GM19238 (cell line): ENCODE data around the gene MEGF11.
"Not testable (repeated sequence)": the region's sequence is repeated elsewhere in the genome, so short reads cannot be mapped to it uniquely, and the experiment has no call there.

Experiments used
- DNase-seq: peaks from one replicate; pipeline ENCODE4 v3.0.0; 2011; ENCODE audit warnings: low spot score; ENCODE audit not compliant: insufficient read length

The MEGF11 gene

DNA sequence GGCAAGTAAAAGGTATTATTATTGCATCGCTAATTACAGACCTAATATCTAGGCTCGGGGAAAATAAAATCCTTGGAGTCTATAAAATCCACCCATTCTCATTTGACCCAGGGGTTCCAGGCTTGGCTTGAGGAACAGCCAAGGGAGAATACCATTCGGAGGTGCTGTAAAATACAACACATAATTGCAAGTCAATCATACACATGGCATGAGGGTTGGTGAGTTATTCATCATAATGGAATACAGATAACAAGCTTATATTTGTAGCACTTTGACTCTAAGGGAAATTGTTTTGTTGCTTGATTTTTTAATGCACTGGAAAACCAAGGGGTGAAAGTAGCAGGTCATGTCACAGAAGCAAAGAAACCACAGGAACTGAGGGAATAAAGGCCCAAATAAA, 23.0 kb upstream of the MEGF11 start:
- no peak for DNase-seq

DNA sequence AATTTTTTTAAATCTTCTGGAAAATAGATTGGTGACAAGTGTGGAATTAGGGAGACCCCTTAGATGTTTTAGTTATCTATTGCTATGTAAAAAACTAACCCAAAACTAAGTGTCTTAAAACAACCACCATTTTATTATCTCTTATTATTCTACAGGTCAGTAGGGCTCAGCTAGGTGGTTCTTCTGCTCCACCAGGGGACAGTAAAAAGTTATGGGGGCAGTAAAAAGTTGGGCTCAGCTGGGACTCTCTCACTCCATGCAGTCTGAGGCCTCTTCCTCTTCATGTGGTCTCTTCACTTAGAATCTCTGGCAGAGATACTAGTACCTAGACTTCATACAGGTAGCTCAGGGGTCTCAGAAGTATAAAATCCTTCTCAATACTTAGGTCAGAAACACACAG, 21.8 kb upstream of the MEGF11 start:
- no peak for DNase-seq

DNA sequence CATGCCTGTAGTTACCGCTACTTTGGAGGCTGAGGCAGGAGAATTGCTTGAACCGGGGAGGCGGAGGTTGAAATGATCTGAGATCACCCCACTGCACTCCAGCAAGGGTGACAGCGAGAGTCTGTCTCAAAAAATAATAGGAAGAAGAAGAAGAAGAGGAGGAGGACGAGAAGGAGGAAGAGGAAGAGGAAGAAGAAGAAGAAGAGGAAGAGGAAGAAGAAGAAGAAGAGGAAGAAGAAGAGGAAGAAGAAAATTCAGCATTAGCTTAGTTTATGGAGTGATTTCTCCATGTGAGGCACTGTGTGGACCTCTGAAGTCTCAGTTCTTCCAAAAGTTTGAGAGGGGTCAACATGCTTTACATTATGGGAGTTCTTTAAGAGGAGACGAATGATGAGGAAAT, 17.4 kb upstream of the MEGF11 start:
- no peak for DNase-seq

DNA sequence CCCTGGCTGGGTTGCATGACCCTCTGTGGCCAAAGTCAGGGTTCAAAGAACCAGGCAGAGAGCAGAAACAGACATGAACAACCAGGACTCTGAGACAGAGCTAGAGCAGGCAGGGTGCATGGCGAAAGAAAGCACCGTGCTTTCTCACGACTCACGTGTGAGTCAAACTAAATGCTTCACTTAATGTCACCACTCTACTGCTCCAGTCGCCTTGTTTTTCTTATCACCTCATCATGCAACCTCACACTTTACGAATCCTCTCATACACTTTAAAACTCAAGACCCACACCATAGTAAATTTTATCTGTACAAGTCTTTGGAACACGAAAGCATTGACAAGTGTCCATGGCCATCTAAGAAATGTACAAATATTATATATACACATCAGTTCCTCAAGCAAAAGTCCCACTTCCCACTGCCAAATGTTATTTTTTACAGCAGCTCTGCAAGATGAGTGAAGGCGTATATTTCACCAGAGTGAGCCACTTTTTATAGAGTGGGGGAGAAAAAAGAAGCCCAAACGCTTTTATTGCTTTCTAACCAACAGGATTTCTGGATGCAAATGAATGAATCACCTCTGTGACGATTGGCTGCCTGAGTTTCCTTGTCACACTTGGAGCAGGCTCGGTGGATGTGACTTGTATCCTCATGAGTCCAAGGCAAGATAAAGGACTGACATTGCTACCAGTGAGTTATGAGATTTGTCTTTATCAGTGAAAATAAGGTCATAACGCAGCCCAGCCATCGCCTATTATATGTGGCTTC, 16.0 kb upstream of the MEGF11 start:
- no peak for DNase-seq

DNA sequence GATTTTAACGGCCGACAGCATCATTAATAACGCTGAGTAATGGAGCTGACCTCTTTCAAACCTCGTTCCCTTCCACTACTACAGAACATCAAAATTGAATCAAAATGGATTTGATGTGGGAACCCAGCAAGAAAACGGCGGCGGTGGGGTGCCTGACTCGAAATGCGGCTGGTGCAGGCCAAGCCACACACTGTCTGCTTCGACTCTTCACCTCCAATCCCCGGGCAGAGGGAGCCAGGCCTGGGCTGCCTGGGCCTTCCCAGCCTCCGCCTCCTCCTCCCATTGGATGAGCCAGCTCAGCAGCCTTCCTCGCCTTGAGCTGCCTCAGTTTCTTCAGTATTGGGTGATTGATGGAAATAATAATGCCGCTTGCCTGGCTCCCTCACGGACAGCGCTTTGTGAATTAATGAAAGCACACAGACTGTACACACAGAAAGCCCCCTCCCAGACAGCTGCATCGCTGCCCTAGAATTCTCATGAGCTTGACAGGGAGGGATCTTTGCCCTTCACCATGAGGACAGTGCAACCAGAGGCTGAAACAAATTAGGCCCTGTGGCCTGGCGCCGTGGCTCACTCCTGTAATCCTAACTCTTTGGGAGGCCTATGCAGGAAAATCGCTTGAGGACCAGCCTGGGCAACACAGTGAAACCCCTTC, 11.4 kb upstream of the MEGF11 start:
- DNase-seq = no peak

DNA sequence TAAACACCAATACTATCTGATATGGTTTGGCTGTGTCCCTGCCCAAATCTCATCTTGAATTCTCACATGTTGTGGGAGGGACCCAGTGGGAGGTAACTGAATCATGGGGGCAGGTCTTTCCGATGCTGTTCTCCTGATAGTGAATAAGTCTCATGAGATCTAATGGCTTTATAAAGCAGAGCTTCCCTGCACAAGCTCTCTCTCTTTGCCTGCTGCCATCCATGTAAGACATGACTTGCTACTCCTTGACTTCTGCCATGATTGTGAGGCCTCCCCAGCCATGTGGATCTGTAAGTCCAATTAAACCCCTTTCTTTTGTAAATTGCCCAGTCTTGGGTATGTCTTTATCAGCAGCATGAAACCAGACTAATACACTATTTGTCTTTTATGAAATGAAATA, 9.3 kb upstream of the MEGF11 start:
- DNase-seq = not testable (repeated sequence)

DNA sequence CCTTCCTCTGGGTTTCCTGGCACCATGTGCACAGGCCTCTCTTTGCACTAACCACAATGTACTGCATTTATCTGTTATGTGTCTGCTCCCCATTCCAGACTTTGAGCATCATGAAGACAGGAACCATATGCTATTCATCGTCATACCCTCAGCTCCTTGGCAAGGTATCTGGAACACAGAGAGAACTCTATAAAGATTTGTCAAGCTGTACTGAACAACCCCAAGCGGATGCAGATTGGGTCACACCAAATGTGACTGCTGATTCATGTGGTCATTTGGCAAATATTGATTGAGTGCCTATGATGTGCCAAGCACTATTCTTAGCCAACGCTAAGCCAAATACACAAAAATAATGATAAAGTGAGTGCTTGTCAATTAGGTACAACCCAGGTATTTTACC, 7.5 kb upstream of the MEGF11 start:
- no peak for DNase-seq

DNA sequence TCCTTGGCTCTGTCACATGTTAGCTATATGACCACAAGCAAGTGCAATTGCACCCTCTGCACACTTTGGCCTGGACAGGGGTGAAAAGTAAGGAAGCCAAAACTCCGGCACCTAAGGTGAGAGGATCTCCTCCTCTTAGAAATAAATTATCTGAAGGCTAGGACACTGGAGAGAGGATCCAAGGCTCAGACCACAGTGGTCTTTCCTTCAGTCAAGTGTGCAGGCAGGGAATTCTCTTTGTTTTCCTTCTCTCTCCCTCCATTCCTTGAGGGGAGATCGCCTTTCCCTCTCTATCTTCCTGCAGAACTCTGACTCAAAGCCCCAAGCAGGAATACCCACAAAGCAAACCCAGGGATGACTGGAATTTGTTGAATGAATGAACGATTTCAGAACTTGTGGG, 3.1 kb upstream of the MEGF11 start:
- no peak for DNase-seq

DNA sequence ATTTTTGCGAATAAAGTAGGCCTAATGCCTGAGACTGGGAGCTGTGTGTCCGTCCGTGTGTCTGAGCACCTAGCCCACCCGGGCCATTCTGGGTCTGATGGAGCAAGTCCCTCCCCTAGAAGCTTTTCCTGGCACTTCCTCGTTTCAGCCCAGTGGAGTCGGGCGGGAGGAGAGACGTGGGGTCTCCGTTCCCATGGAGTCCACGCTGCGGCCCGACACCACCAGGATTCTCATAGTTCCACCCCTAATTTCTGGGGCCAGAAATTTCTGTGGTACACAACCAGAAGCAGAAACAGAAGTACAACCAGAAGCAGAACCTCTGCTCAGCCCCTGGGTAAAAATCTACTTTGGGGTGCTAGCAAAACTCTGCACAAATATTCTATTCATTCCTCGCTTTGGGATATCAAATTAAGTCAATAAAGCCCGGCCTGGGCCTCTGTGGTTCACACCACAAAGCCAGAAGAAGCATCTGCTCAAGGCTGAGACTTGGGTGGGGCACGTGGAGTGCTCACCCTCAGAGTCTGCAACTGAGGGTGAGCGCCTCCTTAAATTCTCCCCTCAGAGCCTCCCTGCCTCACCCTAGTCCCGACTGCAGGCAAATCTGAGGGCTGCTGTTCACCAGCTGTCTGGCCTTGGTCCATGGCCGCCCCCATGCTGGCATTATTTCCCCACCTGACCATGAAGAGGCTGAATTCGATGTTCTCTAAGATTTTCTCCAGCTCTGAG, 1.6 kb upstream of the MEGF11 start:
- DNase-seq = no peak

DNA sequence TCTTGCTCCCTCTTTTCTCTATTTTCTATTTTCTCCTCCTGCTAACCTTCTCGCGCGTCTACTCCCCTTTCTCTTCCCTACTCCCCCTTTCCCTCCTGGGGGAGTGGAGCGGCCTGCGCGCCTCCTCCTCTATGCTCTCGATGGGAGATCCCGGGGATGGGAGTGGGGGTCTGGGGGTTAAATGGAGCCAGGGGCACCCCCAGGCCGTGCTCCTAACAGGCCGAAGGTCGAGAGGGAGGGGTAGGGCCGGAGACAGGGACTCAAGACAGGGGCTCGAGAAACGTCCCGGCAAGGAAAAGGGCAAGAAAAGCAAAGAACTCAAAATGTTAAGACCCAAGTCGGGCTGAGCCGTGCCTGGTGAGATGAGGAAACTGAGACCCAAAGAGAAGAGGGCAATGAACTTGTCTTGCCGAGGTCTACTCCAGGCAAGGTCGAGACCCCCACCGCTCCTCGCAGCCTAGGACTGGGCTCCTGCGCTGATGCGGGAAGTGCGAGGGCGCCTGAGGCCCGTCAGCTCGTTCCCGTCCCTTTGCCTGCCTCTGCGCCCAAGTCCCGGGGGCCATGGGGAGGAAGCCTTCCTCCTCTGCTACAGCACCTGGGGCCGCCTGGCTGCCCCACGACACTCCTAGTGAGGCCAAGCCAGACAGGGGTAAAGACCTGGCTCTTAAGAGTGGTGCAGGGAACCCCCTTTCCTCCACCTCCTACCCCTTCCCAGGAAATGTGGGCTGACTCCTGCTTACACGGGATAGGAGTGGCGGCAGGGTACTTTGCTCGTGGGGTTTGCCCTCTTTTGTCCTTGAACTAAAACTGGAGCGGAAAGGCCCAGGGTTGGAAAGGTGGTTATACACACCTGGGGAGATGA, 770 bp upstream of the MEGF11 start:
- DNase-seq = no peak

DNA sequence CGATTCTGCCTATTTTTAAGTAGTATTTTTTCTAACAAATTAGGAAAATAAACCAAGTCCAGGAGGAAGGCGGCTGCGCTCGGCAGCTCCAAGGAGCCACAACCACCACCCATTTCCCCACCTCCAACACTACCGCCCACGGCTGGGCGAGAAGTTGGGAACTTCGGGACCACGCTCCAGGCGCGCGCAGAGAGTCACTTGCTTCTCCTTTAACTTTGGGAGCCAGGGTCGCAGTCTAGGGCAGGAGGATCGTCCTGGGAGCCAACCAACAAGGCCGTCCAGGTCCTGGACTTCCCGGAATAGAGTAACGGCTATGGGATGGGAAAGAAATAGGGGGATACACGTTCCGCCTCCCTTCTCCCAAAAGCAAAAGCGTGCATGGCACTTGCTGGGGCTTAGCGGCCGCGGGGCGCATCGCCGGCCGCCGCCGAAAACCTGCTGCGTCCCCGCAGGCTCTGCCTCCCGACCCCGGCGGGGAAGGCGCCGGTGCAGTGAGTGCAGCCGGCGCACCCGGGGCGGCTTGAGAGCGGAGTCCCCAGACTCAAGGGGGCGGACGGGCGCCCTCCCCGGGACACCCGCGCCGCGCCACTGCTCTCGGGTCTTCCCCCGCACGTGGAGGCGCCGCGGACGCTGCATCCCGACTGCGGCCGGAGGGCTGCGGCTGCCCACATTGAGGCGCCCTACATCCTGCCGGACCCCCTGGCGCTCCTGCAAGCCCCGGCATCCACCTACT, 699 bp downstream of the MEGF11 start:
- DNase-seq = peak; percentile 42

DNA sequence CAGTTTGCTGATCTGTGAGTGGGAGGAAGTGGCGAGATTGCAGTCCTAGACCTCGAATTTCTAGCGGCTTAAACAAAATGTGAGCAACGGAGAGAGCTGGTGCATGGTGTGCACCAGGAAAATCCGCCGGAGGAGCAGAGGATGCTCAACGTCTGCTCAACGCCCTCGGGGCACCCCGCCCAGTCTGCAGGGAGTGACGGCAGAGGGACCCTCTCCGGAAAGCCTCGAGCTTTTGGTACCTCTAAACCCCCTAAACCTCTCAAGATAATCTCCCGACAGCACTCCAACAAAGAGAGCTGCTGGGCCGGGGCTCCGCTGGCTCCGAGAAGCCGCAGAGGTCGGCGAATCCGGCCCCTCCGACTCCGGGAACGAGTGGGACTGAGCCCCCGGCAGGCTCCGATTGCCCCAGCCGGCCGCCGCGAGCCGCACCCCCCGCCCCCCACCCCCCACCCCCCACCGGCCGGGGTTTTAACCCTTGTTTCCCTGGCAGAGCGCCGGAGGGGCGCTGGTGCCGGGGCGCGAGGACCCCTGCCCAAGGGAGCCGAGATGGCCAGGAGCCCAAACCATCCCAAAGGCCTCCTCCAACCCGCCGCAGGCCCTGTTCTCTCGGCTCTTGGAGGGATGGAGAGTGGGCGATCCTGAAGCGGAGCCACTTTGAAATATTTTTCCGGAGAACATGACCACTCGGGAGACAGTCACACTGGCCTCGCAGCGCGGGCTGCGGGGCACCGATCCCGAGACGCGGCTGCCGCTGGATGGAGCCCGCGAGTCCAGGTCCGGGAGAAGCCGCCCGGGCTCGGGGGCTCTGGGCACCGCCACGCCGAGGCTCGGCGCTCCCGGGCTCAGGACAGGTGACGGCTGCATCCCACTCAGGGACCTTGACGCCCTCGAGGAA, 1.5 kb downstream of the MEGF11 start:
- peak; percentile 75 for DNase-seq

DNA sequence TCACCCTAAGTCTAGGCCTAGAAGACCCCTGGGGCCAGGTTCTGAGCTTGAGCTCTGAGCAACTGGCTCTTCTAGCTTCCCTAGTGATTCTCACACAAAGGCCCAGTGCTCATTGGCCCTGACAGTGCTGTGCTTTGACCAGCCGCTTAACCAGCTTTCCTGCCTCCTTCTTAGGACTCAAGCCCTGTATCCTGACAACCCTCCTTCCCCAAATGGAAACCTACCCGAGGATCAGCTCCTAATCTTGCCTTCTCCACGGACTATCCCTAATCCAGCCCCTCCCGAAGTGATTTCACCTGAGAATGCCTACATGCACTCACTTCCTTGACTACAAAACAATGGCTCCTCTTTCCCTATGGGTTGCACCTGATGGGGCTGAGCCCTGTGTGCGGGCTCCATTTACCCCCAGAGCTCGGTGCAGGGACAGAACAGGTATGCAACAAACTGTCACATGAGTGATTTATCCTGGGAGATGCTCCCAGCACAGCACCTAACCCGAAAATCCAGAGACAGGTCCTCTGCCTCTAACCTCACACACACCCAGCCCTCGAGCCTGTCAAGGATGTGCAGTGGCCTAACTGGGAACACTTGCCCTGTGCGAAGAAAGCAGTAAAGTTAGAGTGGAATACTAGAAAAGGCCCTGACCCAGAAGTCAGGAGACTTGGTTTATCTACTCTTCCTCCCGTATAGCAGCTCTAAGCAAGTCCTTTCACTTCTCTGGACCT, 2.3 kb downstream of the MEGF11 start:
- no peak for DNase-seq

DNA sequence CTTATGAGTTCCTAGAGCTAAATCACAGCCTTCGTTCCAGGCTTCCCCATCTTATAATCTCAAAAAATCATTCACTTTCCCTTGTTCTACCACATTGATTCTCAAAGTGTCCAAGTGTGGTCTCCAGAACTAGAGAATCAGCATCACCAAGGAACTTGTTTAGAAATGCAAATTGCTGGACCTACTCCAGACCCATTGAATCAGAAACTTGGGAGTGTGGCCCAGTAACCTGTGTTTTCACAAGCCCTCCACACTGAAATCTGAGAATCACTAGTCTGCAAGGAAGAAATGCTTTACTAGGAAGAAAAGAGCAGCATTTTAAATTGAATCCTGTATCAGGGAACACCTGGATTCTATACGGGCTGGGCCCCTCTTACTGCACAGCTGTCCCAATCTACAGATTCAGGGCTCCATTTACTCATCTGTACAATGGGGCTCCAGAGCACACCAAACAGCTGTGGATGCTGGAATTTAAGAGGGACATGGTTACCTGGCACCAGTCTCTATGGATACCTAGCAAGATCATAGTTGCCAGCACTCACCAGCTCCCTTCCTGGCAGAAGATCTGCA, 3.9 kb downstream of the MEGF11 start:
- DNase-seq = no peak

DNA sequence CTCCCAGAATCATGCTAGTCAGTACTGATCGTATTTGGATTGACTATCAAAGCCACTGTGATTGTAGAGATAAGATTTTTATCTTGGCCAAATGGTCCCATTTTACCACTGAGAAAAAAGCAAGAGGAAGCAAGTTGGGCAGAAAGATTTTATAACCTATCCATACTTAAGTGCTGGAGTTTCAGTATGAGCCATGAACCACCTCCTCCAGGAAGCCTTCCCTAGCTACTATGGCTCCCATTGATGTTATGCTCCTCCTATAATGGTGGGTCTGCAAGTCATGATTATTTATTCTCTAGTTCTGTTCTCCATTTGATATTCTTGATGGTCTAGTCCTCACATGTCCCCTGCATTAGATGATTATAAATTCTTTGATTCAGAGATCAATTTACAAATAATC, 6.6 kb downstream of the MEGF11 start:
- no peak for DNase-seq

DNA sequence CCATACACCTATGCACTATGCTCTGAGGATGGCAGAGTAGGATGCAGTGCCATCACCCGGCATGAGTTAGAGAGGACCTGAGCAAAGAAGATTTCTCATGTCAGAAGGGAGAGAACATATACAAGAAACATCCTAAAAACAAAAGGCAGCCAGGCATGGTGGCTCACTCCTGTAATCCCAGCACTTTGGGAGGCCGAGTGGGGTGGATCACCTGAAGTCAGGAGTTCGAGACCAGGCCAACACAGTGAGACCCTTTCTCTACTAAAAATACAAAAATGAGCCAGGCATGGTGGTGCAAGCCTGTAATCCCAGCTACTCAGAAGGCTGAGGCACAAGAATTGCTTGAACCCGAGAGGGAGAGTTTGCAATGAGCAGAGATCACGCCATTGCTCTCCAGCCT, 7.7 kb downstream of the MEGF11 start:
- DNase-seq = not testable (repeated sequence)

DNA sequence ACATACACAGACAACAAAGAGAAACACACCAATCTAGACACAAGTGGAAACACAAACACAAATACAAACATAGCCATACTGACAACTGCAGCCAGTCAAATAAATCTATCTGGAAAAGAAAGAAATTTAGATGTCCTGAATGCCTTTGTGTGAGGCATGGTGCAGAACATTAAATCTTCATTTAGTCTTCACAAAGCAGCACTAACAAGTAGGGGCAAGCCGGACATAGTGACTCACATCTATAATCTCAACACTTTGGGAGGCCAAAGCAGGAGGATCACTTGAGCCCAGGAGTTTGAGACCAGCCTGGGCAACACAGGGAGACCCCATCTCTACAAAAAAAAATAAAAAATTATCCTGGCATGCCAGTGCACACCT, 11.7 kb downstream of the MEGF11 start:
- DNase-seq = no peak

DNA sequence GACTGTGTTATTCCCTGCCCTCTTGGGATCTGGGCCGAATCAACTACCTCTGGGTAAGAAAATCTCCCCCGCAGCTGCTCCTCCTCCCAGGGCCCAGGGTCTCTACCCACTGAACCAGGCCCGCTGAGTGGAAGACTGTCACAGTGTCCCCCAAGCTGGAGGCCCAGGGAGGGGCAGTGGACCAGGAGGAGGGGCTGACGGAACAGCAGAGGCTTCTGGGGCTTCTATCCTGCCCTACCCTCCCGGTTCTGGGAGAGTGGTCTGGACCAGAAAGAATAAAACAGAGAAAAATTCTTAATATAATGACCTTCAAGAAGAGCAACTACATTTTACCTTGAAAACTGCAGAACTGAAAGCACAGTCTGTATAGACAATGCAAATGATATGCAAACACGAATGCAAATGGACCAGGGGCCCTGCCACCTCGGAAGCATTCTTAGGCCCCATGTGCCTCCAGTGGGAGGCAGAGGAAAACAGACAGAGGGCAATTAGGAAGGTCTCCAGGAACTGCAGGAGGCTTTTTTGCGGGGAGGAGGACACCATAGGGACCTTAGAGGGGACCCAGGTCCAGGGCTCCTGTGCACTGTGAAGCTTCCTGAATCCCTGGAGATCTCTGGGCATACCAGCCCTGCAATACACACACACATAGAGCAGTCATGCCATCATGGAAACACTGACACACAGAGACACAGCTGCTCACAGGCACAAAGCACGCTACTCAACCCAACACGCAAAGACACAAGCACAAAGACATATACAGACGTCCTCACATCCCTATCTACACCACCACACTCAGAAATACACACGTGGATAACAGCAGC, 12.3 kb downstream of the MEGF11 start:
- DNase-seq = no peak
